Sigmoid colon (tissue), 7 donors: Measurements from ENCODE around the gene ATG5. TPM values are rescaled to one million over a fixed set of nuclear protein-coding genes. Genes with fewer than 3 reads are reported as not detected.

Experiments
- DNase-seq: peaks from one replicate; pipeline ENCODE4 v3.0.0-alpha.2; 2019
- H3K27ac ChIP-seq, 4 donors: fragments of 200-600 bp; sonication (generic); one replicate each; pipeline ENCODE4 v1.5.1; 2016 to 2019; ENCODE audit warnings: mild to moderate bottlenecking in 1 of 4
- H3K27me3 ChIP-seq, 3 donors: fragments of 200-600 bp; sonication (generic); one replicate each; pipeline ENCODE4 v1.5.1; 2019; ENCODE audit warnings: mild to moderate bottlenecking in 1 of 3
- H3K36me3 ChIP-seq, 4 donors: fragments of 200-600 bp; sonication (generic); one replicate each; pipeline ENCODE4 v1.5.1; 2016 to 2019
- H3K4me1 ChIP-seq, 4 donors: fragments of 200-600 bp; sonication (generic); one replicate each; pipeline ENCODE4 v1.5.1; 2017 to 2019
- H3K4me3 ChIP-seq, 4 donors: fragments of 200-600 bp; sonication (generic); one replicate each; pipeline ENCODE4 v1.5.1; 2017 to 2019; ENCODE audit warnings: mild to moderate bottlenecking in 2 of 4, moderate library complexity in 1 of 4
- H3K9me3 ChIP-seq, 4 donors: fragments of 200-600 bp in 3 of 4; sonication (generic) in 3 of 4; one replicate each; pipeline versions ENCODE4 v1.5.1 to v1.6.1; 2013 to 2019
- CTCF ChIP-seq, 4 experiments: fragments of 450-650 bp in 3 of 4; fragments of 200-600 bp in 1 of 4; IDR thresholded peaks; one replicate each; pipeline ENCODE4 v1.5.1; 2016 to 2019; ENCODE audit warnings: antibody characterized with exemption in 4 of 4, mild to moderate bottlenecking in 3 of 4, moderate library complexity in 2 of 4
- EP300 ChIP-seq, 4 donors: sonication (generic); formaldehyde crosslinking; IDR thresholded peaks; one replicate each; pipeline ENCODE4 v1.6.1; 2017; ENCODE audit warnings: antibody characterized with exemption in 4 of 4
- POLR2A ChIP-seq, 2 donors: fragments of 450-650 bp; IDR thresholded peaks; one replicate each; pipeline ENCODE4 v1.6.1; 2016; ENCODE audit warnings: antibody characterized with exemption in 2 of 2, mild to moderate bottlenecking in 2 of 2, moderate library complexity in 2 of 2
- POLR2AphosphoS5 ChIP-seq, 4 donors: sonication (generic); formaldehyde crosslinking; IDR thresholded peaks; one replicate each; pipeline ENCODE4 v1.6.1; 2017; ENCODE audit warnings: antibody characterized with exemption in 4 of 4
- WGBS, 2 donors: extraction: QIAGEN DNeasy Blood & Tissue Kit; methylation state at CpG; one replicate each; pipeline ENCODE4 v1.1.7; 2013; 5-methylcytosine and 5-hydroxymethylcytosine counted together
- intact Hi-C: fragments of 100-400 bp; cut with DNase I; formaldehyde crosslinking; loops from one replicate; pipeline ENCODE4 v1.15.1; 2023
- polyA plus RNA-seq, 3 donors: library from polyadenylated mRNA; stranded (reverse); fragments of 200-250 nt; gene quantifications; one replicate each; pipeline ENCODE4 v1.2.3, GENCODE V29; 2013
- total RNA-seq, 4 donors: library from RNA; depleted of rRNA; stranded (reverse); fragments of >200 nt; gene quantifications; one replicate each; pipeline ENCODE4 v1.1.0, GENCODE V29; 2016
- donor health status: healthy with polysubstance abuse.
- donor health status: Bipolar disorder and iron deficiency.
- donor health status: healthy.

The ATG5 gene
- total and polyA plus RNA-seq, 7 donors, result 27.8 to 59.2 (median 48.6) TPM

GRCh38 chr6:106162921-106163320 lies 162.6 kb downstream of the ATG5 start:
- Histone ChIP-seq H3K27me3 (no peaks in the 10 kb centered on the region), H3K27ac (peak overlapping the region in 3 of 4 donors; percentile 33 to 63 (median 59)), H3K4me1 (peaks cover 0 to 7% (median 2%) of the 10 kb centered on the region in 4 donors), H3K4me3 (no peak overlapping the region), H3K9me3 (no peaks in the 10 kb centered on the region), H3K36me3 (no peaks in the 10 kb centered on the region)
- DNase-seq, result no peak
- TF ChIP-seq POLR2AphosphoS5 (IDR thresholded peaks at IDR 0.05), result no peak
- no peak for TF ChIP-seq EP300 (IDR thresholded peaks at IDR 0.05)
- no peak for TF ChIP-seq CTCF (IDR thresholded peaks at IDR 0.05)
- no peak for TF ChIP-seq POLR2A (IDR thresholded peaks at IDR 0.05)
- intact Hi-C loops, result no loop called here
- WGBS, 2 donors, result 85% methylated on average over 4 of the region's 4 CpGs

- Histone ChIP-seq H3K36me3 (no peaks in the 10 kb centered on the region), H3K27ac (no peak overlapping the region), H3K4me1 (peaks cover 0 to 7% (median 2%) of the 10 kb centered on the region in 4 donors), H3K4me3 (no peak overlapping the region), H3K9me3 (no peaks in the 10 kb centered on the region), H3K27me3 (no peaks in the 10 kb centered on the region)
- no peak for TF ChIP-seq POLR2A (IDR thresholded peaks at IDR 0.05)
- TF ChIP-seq CTCF (IDR thresholded peaks at IDR 0.05), result no peak
- TF ChIP-seq POLR2AphosphoS5 (IDR thresholded peaks at IDR 0.05), result no peak
- no peak for TF ChIP-seq EP300 (IDR thresholded peaks at IDR 0.05)
- intact Hi-C loops, result no loop called here
- WGBS, 2 donors, result 95 to 96% methylated on average over 2 of the region's 2 CpGs
- no peak for DNase-seq
These were observed 163.7 kb downstream of the ATG5 start for GRCh38 chr6:106161893-106162292.

- H3K4me3 ChIP-seq, result no peak overlapping the region
- intact Hi-C loops, result no loop called here
- WGBS, 2 donors, result 93 to 97% methylated on average over 3 of the region's 3 CpGs
- no peaks in the 10 kb centered on the region for H3K9me3 ChIP-seq
- H3K4me1 ChIP-seq, result peaks cover 0 to 7% (median 2%) of the 10 kb centered on the region in 4 donors
- H3K27me3 ChIP-seq, result no peaks in the 10 kb centered on the region
- H3K27ac ChIP-seq, result no peak overlapping the region
- no peak for TF ChIP-seq EP300 (IDR thresholded peaks at IDR 0.05)
- TF ChIP-seq POLR2A (IDR thresholded peaks at IDR 0.05), result no peak
- no peak for TF ChIP-seq CTCF (IDR thresholded peaks at IDR 0.05)
- TF ChIP-seq POLR2AphosphoS5 (IDR thresholded peaks at IDR 0.05), result no peak
- H3K36me3 ChIP-seq, result no peaks in the 10 kb centered on the region
- no peak for DNase-seq
These were observed 164.2 kb downstream of the ATG5 start for GRCh38 chr6:106161311-106161874.

- Histone ChIP-seq H3K9me3 (no peaks in the 10 kb centered on the region), H3K27me3 (no peaks in the 10 kb centered on the region), H3K4me1 (peaks cover 0 to 7% (median 2%) of the 10 kb centered on the region in 4 donors), H3K4me3 (no peak overlapping the region), H3K27ac (no peak overlapping the region), H3K36me3 (no peaks in the 10 kb centered on the region)
- intact Hi-C loops, result no loop called here
- WGBS, 2 donors, result 95 to 97% methylated on average over 3 of the region's 3 CpGs
- no peak for TF ChIP-seq CTCF (IDR thresholded peaks at IDR 0.05)
- no peak for TF ChIP-seq POLR2A (IDR thresholded peaks at IDR 0.05)
- TF ChIP-seq POLR2AphosphoS5 (IDR thresholded peaks at IDR 0.05), result no peak
- TF ChIP-seq EP300 (IDR thresholded peaks at IDR 0.05), result no peak
- DNase-seq, result no peak
These were observed 165.4 kb downstream of the ATG5 start for GRCh38 chr6:106160189-106160588.

- no peak for DNase-seq
- no peak overlapping the region for H3K27ac ChIP-seq
- H3K27me3 ChIP-seq, result no peaks in the 10 kb centered on the region
- TF ChIP-seq POLR2A (IDR thresholded peaks at IDR 0.05) (no peak), EP300 (IDR thresholded peaks at IDR 0.05) (no peak), CTCF (IDR thresholded peaks at IDR 0.05) (no peak), POLR2AphosphoS5 (IDR thresholded peaks at IDR 0.05) (no peak)
- no peaks in the 10 kb centered on the region for H3K9me3 ChIP-seq
- no peaks in the 10 kb centered on the region for H3K36me3 ChIP-seq
- H3K4me3 ChIP-seq, result no peak overlapping the region
- peaks cover 0 to 7% (median 2%) of the 10 kb centered on the region in 4 donors for H3K4me1 ChIP-seq
- intact Hi-C loops, result no loop called here
- 95 to 96% methylated on average over 5 of the region's 5 CpGs for WGBS, 2 donors
These were observed 166.0 kb downstream of the ATG5 start for GRCh38 chr6:106159531-106159940.
